GM21619 (cell line): ENCODE data around the gene SNTG2.
"Not testable (repeated sequence)": the region's sequence is repeated elsewhere in the genome, so short reads cannot be mapped to it uniquely, and the experiment has no call there.

ENCODE experiments used
- ATAC-seq: cut with Tn5 transposase; IDR thresholded peaks from one replicate; pipeline ENCODE4 v1.9.1; 2021; ENCODE audit not compliant: unreplicated experiment

SNTG2 gene

DNA sequence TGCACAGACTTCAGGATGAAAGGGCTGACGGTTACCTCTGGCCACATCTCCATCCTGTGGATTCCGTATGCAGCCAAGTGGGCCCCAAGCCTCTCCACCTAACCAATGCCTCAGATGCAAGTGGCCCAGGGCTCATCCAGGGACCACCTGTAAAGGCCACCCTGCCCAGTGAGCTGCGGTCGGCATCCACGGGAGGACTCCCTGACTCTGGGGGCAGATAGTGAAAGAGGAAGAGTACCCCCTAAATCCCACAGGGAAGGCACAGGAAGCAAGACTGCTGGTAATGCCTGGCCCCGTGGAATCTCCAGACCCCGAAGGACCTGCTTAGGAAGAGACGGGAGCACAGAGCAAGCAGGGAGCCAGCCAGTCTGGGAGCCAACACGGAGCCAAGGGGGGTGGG is 451.4 kb downstream of the SNTG2 start:
- ATAC-seq, result no peak

DNA sequence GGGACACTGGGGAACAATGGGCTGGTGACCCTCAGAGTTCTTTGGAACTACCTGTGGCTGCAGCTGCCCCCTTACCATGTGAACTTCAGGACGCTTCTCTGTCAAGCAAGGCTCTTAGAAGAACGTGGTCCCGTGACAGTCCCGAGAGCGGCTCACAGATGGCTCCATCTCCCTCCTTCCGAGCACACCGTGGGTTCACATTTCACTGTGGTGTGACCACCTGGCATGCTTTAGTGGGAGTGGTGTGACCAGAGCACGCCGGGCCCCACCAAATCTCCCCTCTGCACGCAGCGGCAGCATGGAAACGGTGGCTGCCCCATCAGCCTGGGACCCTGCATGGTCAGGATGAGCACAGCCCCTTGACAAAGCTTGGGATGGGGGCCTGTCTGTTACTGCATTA is 452.9 kb downstream of the SNTG2 start:
- no peak for ATAC-seq

DNA sequence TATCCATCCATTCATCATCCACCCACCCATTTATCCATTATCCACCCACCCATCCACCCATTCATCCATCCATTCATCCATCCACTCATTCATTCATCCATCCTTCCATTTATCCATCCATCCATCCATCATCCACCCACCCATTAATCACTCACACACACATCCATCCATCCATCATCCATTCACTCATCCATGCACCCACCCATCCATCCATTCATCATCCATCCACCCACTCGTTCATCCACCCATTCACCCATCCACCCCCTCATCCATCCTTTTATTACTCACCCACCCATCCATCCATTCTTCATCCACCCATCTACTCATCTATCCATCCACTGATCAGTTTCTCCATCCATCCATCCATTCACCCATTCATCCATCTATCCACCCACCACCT is 454.5 kb downstream of the SNTG2 start:
- ATAC-seq, result no peak

DNA sequence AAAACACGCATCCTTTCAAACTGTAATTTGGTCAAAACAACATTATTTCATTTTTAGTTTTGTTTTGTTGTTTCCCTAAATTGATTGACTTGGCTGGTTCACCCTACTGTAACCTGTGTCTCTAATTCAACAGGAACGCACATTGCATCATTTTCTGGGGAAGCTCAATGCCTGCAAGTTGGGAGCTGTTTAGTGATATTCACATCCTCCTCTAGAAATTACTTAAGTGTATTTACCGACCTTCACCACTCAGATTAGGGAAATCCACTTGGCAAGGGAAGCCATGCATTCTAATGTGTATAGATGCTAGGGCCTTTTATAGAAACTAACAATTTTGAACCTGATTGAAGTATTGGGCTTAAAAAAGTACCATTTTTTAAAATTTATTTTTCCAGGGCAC is 455.3 kb downstream of the SNTG2 start:
- ATAC-seq, result no peak

DNA sequence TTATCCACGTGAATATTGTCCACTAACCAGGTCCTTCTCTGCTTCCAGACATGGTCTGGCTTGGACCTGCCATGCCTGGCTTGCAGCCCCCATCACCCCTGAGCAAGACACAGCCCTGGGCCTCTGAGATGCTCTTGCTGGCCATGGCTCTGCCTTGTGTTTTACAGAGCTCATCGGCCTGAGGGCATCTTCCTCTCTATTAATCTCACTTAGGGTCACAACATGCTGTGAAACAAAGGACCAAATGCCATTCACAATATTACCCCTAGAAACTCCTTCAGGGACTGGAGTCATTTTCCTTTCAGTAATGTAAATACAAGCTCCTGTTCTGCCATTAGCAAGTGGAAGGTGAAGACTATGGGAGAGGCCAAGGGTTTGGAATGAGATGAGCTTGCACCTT is 455.8 kb downstream of the SNTG2 start:
- ATAC-seq, result no peak

DNA sequence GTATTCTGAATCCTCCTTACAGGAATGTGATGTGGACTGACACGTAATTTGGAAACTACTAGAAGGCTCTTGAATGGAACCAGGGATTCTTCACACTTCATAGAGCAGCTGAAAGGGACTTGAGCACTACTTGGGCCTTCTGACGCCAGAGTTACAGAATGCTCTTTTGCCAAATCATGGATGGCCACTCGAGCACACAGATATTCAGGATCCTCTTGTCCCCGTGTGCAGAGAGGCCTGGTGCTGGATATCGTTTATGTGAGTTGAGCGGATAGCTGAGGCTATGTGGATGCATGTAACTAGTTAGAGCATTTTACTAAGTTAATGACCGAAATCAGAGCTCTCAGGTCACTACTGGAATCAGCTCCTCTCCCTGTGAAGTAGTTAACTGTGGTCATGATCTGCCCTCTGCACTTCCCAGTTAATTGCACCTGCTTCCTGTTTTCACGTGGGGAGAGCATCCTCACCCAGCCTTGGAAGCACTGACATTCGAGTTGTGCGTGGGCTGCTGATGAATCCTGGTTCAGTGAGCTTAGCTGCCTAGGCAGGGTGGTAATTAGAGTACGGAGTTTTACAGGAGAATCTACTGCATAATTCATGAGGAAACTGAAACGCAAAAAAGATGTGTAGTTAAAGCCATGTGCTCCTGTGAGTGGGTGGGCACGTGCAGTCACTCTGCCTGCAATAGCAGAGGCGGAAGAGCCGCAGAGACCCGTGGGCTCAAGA is 457.5 kb downstream of the SNTG2 start:
- ATAC-seq, result no peak

DNA sequence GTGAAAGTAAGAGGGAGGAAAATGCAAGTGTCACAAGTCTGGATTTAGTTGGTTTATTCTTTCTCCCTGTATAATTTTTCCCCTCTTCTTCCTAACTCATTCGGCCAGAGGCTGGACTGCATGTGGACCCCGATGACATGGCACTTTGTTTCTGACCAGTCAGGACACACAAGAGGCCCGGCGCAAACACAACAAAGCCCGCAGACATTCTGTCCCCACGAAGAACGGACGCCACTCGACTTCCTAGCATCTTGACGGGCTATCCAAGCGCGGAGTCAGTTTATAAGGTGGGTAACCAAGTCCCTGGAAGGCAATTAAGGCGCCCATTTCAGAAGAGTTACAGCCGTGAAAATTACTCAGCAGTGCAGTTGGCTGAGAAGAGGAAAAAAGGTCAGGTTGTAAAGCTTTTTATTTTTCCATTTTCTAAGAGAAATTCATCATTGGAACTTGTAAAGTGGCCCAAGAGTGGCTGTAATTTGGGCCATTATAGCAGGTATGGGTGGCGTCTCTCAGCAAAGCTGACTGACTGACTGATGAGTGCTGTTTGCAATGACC is 462.6 kb downstream of the SNTG2 start, which contains the start of gene TPO:
Gene TPO (plus strand): TSS at position 308 of the 555 bp plus-strand sequence. CDS start 946 bp downstream, outside the sequence.
- ATAC-seq, result no peak

DNA sequence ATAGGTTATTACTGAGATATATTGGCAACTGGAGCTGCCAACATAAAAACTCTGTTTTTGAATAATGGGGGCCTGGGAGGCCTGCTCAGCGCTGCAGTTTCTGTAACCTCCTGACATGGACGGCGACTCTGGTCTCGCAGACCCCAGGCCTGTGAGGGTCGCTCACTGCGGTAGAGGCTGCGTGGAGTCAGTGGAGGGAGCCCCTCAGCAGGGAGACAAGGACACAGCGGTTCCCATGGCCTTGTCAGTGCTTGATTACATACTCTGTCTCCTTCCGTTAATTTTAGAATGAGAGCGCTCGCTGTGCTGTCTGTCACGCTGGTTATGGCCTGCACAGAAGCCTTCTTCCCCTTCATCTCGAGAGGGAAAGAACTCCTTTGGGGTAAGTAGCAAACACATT is 463.5 kb downstream of the SNTG2 start:
- ATAC-seq, result no peak

DNA sequence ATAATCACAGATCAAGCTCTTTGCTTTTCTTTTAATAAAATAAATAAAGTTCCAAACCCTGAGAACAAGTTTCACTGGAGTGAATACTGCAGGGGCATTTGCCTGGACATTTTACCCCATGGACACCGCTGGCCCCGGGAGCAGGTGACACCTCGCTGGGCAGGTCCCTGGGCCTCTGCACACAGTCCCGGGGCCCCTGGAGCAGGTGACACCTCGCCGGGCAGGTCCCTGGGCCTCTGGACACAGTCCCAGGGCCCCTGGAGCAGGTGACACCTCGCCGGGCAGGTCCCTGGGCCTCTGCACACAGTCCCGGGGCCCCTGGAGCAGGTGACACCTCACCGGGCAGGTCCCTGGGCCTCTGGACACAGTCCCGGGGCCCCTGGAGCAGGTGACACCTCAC is 464.3 kb downstream of the SNTG2 start:
- not testable (repeated sequence) for ATAC-seq

DNA sequence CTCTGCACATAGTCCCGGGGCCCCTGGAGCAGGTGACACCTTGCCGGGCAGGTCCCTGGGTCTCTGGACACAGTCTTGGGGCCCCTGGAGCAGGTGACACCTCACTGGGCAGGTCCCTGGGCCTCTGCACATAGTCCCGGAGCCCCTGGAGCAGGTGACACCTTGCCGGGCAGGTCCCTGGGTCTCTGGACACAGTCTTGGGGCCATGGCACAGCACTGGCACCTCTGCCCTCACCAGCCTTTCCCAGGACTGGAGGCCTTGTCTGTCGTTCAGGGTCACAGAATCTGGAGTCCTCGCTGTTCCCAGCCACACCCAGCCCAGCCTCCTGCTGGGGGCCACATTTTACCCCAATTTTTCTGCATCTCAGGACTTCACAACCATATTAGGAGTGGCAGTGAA is 464.9 kb downstream of the SNTG2 start:
- no peak for ATAC-seq
